Cardiac muscle cell (in vitro differentiated cells and primary cell): ENCODE results near the gene LMF2. TPM values are rescaled to one million over a fixed set of nuclear protein-coding genes. Genes with fewer than 3 reads are reported as not detected.

ENCODE experiments used
- DNase-seq, 2 donors: peaks; one replicate each; pipeline versions ENCODE4 v3.0.0 to v3.0.0-alpha.2; 2010 to 2017; ENCODE audit warnings: low read depth in 1 of 2, low spot score in 1 of 2
- H3K27ac ChIP-seq: fragments of 200-600 bp; sonication (generic); 2 replicates; pipeline ENCODE4 v1.5.1; 2016
- H3K27me3 ChIP-seq: fragments of 200-600 bp; sonication (generic); 2 replicates; pipeline ENCODE4 v1.6.0; 2016; ENCODE audit warnings: control low read depth
- H3K36me3 ChIP-seq: fragments of 200-600 bp; sonication (generic); 2 replicates; pipeline ENCODE4 v1.5.1; 2016; ENCODE audit warnings: control low read depth
- H3K4me1 ChIP-seq: fragments of 200-600 bp; sonication (generic); 2 replicates; pipeline ENCODE4 v1.8.1; 2017; ENCODE audit warnings: low read depth, mild to moderate bottlenecking, mixed run types
- H3K4me3 ChIP-seq: fragments of 200-600 bp; sonication (generic); 2 replicates; pipeline ENCODE4 v1.5.1; 2016; ENCODE audit warnings: mild to moderate bottlenecking
- H3K9me3 ChIP-seq: fragments of 200-600 bp; sonication (generic); 2 replicates; pipeline ENCODE4 v1.5.1; 2017; ENCODE audit warnings: low read depth, mild to moderate bottlenecking, control low read depth
- CTCF ChIP-seq: IDR thresholded peaks from 2 replicates; pipeline ENCODE4 v1.5.1; 2012; ENCODE audit warnings: low read depth, mild to moderate bottlenecking, low read length
- polyA plus RNA-seq: library from polyadenylated mRNA; unstranded; fragments of >200 nt; fragmentation: Nextera tagmentation; extraction: Ambion mirVana; gene quantifications from 2 replicates; pipeline ENCODE4 v1.2.1, GENCODE V29; 2016
- total RNA-seq: library from RNA; depleted of rRNA; stranded (reverse); fragments of >200 nt; gene quantifications from 2 replicates; pipeline ENCODE4 v1.2.3, GENCODE V29; 2016

Gene LMF2
- total and polyA plus RNA-seq, 2 experiments from 2014 or later = 82.9 to 91.7 TPM

- DNase-seq = no peak
- no peak for TF ChIP-seq CTCF
- Histone ChIP-seq H3K27me3 (no peaks in the 10 kb centered on the region), H3K4me1 (no peaks in the 10 kb centered on the region), H3K36me3 (peaks cover 60% of the 10 kb centered on the region), H3K27ac (no peak overlapping the region), H3K9me3 (no peaks in the 10 kb centered on the region), H3K4me3 (no peak overlapping the region)
These were observed 42.2 kb downstream of the LMF2 start for GRCh38 chr22:50465066-50465930.

GRCh38 chr22:50464451-50464850 lies 43.1 kb downstream of the LMF2 start:
- no peak overlapping the region for H3K27ac ChIP-seq
- H3K4me3 ChIP-seq = no peak overlapping the region
- H3K36me3 ChIP-seq = peaks cover 60% of the 10 kb centered on the region
- no peaks in the 10 kb centered on the region for H3K9me3 ChIP-seq
- H3K4me1 ChIP-seq = no peaks in the 10 kb centered on the region
- DNase-seq = no peak
- H3K27me3 ChIP-seq = no peaks in the 10 kb centered on the region
- no peak for TF ChIP-seq CTCF

- Histone ChIP-seq H3K4me1 (no peaks in the 10 kb centered on the region), H3K4me3 (no peak overlapping the region), H3K27ac (no peak overlapping the region), H3K9me3 (no peaks in the 10 kb centered on the region), H3K36me3 (peaks cover 60% of the 10 kb centered on the region), H3K27me3 (no peaks in the 10 kb centered on the region)
- no peak for DNase-seq
- no peak for TF ChIP-seq CTCF
These were observed 44.2 kb downstream of the LMF2 start for GRCh38 chr22:50463188-50463900.

- Histone ChIP-seq H3K27me3 (no peaks in the 10 kb centered on the region), H3K27ac (no peak overlapping the region), H3K9me3 (no peaks in the 10 kb centered on the region), H3K4me1 (no peaks in the 10 kb centered on the region), H3K4me3 (no peak overlapping the region), H3K36me3 (peaks cover 56% of the 10 kb centered on the region)
- DNase-seq = no peak
- no peak for TF ChIP-seq CTCF
These were observed 45.4 kb downstream of the LMF2 start for GRCh38 chr22:50461979-50462540.

- no peak for DNase-seq
- H3K4me3 ChIP-seq = no peak overlapping the region
- peaks cover 52% of the 10 kb centered on the region for H3K36me3 ChIP-seq
- no peak overlapping the region for H3K27ac ChIP-seq
- no peaks in the 10 kb centered on the region for H3K4me1 ChIP-seq
- H3K27me3 ChIP-seq = no peaks in the 10 kb centered on the region
- no peak for TF ChIP-seq CTCF
- H3K9me3 ChIP-seq = no peaks in the 10 kb centered on the region
These were observed 46.0 kb downstream of the LMF2 start for GRCh38 chr22:50461536-50461935.
